ENCODE results near the gene CFAP97D1.

Gene CFAP97D1

GRCh38 chr17:43780135-43780534, at the start of gene CFAP97D1:
Gene CFAP97D1 (plus strand): TSS chr17:43780435. CDS start chr17:43780463, 28 bp downstream.
- ChIA-PET CTCF (interaction anchor here (1.5 kb wide), 1 partner anchor 20 kb away, joined by 4 read pairs; no protein-coding TSS in a partner anchor), POLR2A (ENCODE audit: low non-redundant PET) (no interaction called here)
- TF ChIP-seq CTCF (conservative IDR thresholded peaks at IDR 0.05; ENCODE audit: low read depth): no peak
- peak within 1 kb of the TSS; percentile 86 for H3K27ac ChIP-seq
- no peak for DNase-seq (ENCODE audit: low spot score)

- H3K27ac ChIP-seq: no peak overlapping the region
- no peak for DNase-seq (ENCODE audit: low spot score)
- POLR2A ChIA-PET (ENCODE audit: low non-redundant PET): no interaction called here
- no peak for TF ChIP-seq CTCF (conservative IDR thresholded peaks at IDR 0.05; ENCODE audit: low read depth)
- CTCF ChIA-PET: interaction anchor here (1.0 kb wide), 1 partner anchor 27 kb away, joined by 3 read pairs; no protein-coding TSS in a partner anchor
Observed at GRCh38 chr17:43732958-43733357, 47.3 kb upstream of the CFAP97D1 start.

GRCh38 chr17:43733956-43734355, 46.3 kb upstream of the CFAP97D1 start:
- ChIA-PET POLR2A (ENCODE audit: low non-redundant PET) (no interaction called here), CTCF (interaction anchor here (1.0 kb wide), 1 partner anchor 26 kb away, joined by 3 read pairs; no protein-coding TSS in a partner anchor)
- no peak for DNase-seq (ENCODE audit: low spot score)
- no peak overlapping the region for H3K27ac ChIP-seq
- TF ChIP-seq CTCF (conservative IDR thresholded peaks at IDR 0.05; ENCODE audit: low read depth): no peak

GRCh38 chr17:43734376-43734775, 45.9 kb upstream of the CFAP97D1 start:
- ChIA-PET CTCF (no interaction called here), POLR2A (ENCODE audit: low non-redundant PET) (no interaction called here)
- TF ChIP-seq CTCF (conservative IDR thresholded peaks at IDR 0.05; ENCODE audit: low read depth): no peak
- DNase-seq (ENCODE audit: low spot score): no peak
- H3K27ac ChIP-seq: no peak overlapping the region

- POLR2A ChIA-PET (ENCODE audit: low non-redundant PET): no interaction called here
- no peak for DNase-seq (ENCODE audit: low spot score)
- CTCF ChIA-PET: interaction anchor here (0.7 kb wide), 1 partner anchor 1062 kb away, joined by 4 read pairs; no protein-coding TSS in a partner anchor
- no peak overlapping the region for H3K27ac ChIP-seq
- no peak for TF ChIP-seq CTCF (conservative IDR thresholded peaks at IDR 0.05; ENCODE audit: low read depth)
Observed at GRCh38 chr17:43736389-43736788, 43.8 kb upstream of the CFAP97D1 start.

- TF ChIP-seq CTCF (conservative IDR thresholded peaks at IDR 0.05; ENCODE audit: low read depth): no peak
- POLR2A ChIA-PET (ENCODE audit: low non-redundant PET): no interaction called here
- no peak for DNase-seq (ENCODE audit: low spot score)
- CTCF ChIA-PET: interaction anchor here (1.0 kb wide), 1 partner anchor 24 kb away, joined by 3 read pairs; no protein-coding TSS in a partner anchor
- no peak overlapping the region for H3K27ac ChIP-seq
Observed at GRCh38 chr17:43737722-43738121, 42.5 kb upstream of the CFAP97D1 start.
